Measurements from ENCODE around the gene DYNC2I2. TPM values are rescaled to one million over a fixed set of nuclear protein-coding genes. Genes with fewer than 3 reads are reported as not detected.
"Not testable (repeated sequence)": the region's sequence is repeated elsewhere in the genome, so short reads cannot be mapped to it uniquely, and the experiment has no call there.

The DYNC2I2 gene
- 55.0 and 71.9 TPM in 2 replicates for total RNA-seq

- DNase-seq (ENCODE audit: extremely low read depth, low read depth, low spot score) = peak; percentile 79
These were observed at the start of gene DYNC2I2 for GRCh38 chr9:128656416-128657343. DYNC2I2 (minus strand) TSS chr9:128656847; CDS start chr9:128656726, 121 bp downstream.

- DNase-seq (ENCODE audit: extremely low read depth, low read depth, low spot score) = no peak
These were observed 49.4 kb upstream of the DYNC2I2 start for GRCh38 chr9:128706045-128706444.

GRCh38 chr9:128705051-128705965 lies 48.7 kb upstream of the DYNC2I2 start:
- no peak for DNase-seq (ENCODE audit: extremely low read depth, low read depth, low spot score)

- no peak for DNase-seq (ENCODE audit: extremely low read depth, low read depth, low spot score)
These were observed 47.7 kb upstream of the DYNC2I2 start for GRCh38 chr9:128704356-128704670.

- no peak for DNase-seq (ENCODE audit: extremely low read depth, low read depth, low spot score)
These were observed 47.1 kb upstream of the DYNC2I2 start for GRCh38 chr9:128703616-128704355.

GRCh38 chr9:128702949-128703615 lies 46.4 kb upstream of the DYNC2I2 start:
- no peak for DNase-seq (ENCODE audit: extremely low read depth, low read depth, low spot score)

GRCh38 chr9:128702445-128702948 lies 45.9 kb upstream of the DYNC2I2 start, which contains the start of gene PKN3:
PKN3 (plus strand) TSS chr9:128702503; CDS start chr9:128702916, 413 bp downstream.
- no peak for DNase-seq (ENCODE audit: extremely low read depth, low read depth, low spot score)

GRCh38 chr9:128701227-128701854 lies 44.7 kb upstream of the DYNC2I2 start:
- DNase-seq (ENCODE audit: extremely low read depth, low read depth, low spot score) = no peak

- DNase-seq (ENCODE audit: extremely low read depth, low read depth, low spot score) = not testable (repeated sequence)
These were observed 42.6 kb upstream of the DYNC2I2 start for GRCh38 chr9:128699096-128699795.

GRCh38 chr9:128696923-128697707 lies 40.5 kb upstream of the DYNC2I2 start:
- no peak for DNase-seq (ENCODE audit: extremely low read depth, low read depth, low spot score)

GRCh38 chr9:128694344-128694743 lies 37.7 kb upstream of the DYNC2I2 start:
- DNase-seq (ENCODE audit: extremely low read depth, low read depth, low spot score) = no peak

GRCh38 chr9:128693738-128694137 lies 37.1 kb upstream of the DYNC2I2 start:
- DNase-seq (ENCODE audit: extremely low read depth, low read depth, low spot score) = not testable (repeated sequence)

GRCh38 chr9:128690684-128691034 lies 34.0 kb upstream of the DYNC2I2 start:
- DNase-seq (ENCODE audit: extremely low read depth, low read depth, low spot score) = no peak

- DNase-seq (ENCODE audit: extremely low read depth, low read depth, low spot score) = no peak
These were observed 33.4 kb upstream of the DYNC2I2 start for GRCh38 chr9:128689820-128690683.

- no peak for DNase-seq (ENCODE audit: extremely low read depth, low read depth, low spot score)
These were observed 32.7 kb upstream of the DYNC2I2 start for GRCh38 chr9:128689293-128689774.

- no peak for DNase-seq (ENCODE audit: extremely low read depth, low read depth, low spot score)
These were observed 32.0 kb upstream of the DYNC2I2 start, which contains the start of gene SET for GRCh38 chr9:128688501-128689292. SET (plus strand) TSS chr9:128689222; CDS start chr9:128689583, 361 bp downstream.

Measured in glomerular endothelial cell (primary cell).